ENCODE results near the gene B4GALT5.
A peak's percentile ranks its signal among the peaks of the same experiment; 100 is the strongest.
"Not testable (repeated sequence)": the region's sequence is repeated elsewhere in the genome, so short reads cannot be mapped to it uniquely, and the experiment has no call there.

B4GALT5 gene

GRCh38 chr20:49677777-49678758 is 35.6 kb downstream of the B4GALT5 start:
- DNase-seq, result no peak

- peak; percentile 22 for DNase-seq
These were observed 36.9 kb downstream of the B4GALT5 start for GRCh38 chr20:49676581-49677291.

GRCh38 chr20:49675368-49676151 is 38.1 kb downstream of the B4GALT5 start:
- DNase-seq, result no peak

- DNase-seq, result peak; percentile 29
These were observed 39.0 kb downstream of the B4GALT5 start for GRCh38 chr20:49674383-49675352.

- no peak for DNase-seq
These were observed 41.5 kb downstream of the B4GALT5 start for GRCh38 chr20:49672096-49672664.

GRCh38 chr20:49671433-49671832 is 42.2 kb downstream of the B4GALT5 start:
- DNase-seq, result no peak

GRCh38 chr20:49669601-49670189 is 44.0 kb downstream of the B4GALT5 start:
- no peak for DNase-seq

- DNase-seq, result not testable (repeated sequence)
These were observed 44.8 kb downstream of the B4GALT5 start for GRCh38 chr20:49668878-49669195.

GRCh38 chr20:49668181-49668877 is 45.3 kb downstream of the B4GALT5 start:
- no peak for DNase-seq

GRCh38 chr20:49666911-49667310 is 46.8 kb downstream of the B4GALT5 start:
- DNase-seq, result no peak

GRCh38 chr20:49665796-49666195 is 47.9 kb downstream of the B4GALT5 start:
- no peak for DNase-seq

- DNase-seq, result no peak
These were observed 48.9 kb downstream of the B4GALT5 start for GRCh38 chr20:49664612-49665313.

- DNase-seq, result no peak
These were observed 50.6 kb downstream of the B4GALT5 start for GRCh38 chr20:49663112-49663511.

- DNase-seq, result no peak
These were observed 51.9 kb downstream of the B4GALT5 start for GRCh38 chr20:49661560-49662329.

GRCh38 chr20:49660912-49661311 is 52.8 kb downstream of the B4GALT5 start:
- no peak for DNase-seq

- DNase-seq, result no peak
These were observed 54.6 kb downstream of the B4GALT5 start for GRCh38 chr20:49659056-49659455.

- DNase-seq, result no peak
These were observed 55.2 kb downstream of the B4GALT5 start for GRCh38 chr20:49658508-49658907.

- DNase-seq, result no peak
These were observed 56.4 kb downstream of the B4GALT5 start for GRCh38 chr20:49657118-49657901.
